Measurements from ENCODE around the gene FBXO22. TPM values are rescaled to one million over a fixed set of nuclear protein-coding genes. Genes with fewer than 3 reads are reported as not detected.
A peak's percentile ranks its signal among the peaks of the same experiment; 100 is the strongest.

FBXO22 gene
- total and polyA plus RNA-seq, 2 of the 13 experiments (the other 11 are each of a cell fraction or from before 2014, with no cell fraction given): 45.7 to 112 TPM

DNA sequence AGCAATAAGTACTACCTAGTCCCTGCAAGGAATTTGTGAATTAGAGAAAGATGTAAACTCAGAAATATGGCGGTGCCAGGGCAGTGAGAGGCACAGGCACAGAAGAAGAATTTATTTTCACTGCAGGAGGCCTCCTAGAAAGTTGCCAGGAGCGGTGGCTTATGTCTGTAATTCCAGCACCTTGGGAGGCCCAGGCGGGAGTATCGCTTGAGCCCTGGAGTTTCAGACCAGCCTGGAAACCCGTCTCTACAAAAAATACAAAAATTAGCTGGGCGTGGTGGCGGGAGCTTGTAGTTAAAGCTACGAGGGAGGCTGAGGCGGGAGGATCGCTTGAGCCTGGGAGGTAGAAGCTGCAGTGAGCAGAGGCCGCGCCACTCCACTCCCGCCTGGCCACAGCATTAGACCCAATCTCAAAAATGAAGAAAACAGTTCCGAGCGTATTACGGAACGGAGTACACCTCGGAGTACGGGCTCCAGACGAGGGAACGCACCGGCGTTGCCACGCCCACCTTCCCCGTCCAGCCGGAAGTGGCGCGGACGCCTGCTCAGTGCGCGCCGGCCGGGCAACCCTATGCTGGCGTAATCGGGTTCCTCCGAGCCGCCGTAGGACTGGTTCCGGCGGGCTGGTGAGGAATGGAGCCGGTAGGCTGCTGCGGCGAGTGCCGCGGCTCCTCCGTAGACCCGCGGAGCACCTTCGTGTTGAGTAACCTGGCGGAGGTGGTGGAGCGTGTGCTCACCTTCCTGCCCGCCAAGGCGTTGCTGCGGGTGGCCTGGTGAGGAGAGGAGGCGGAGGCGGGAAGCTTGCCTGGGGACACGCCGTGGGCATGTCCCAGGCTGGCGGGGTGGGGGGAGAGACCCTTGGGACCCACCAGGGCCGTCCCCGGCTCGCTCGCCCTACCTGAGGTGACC is at the start of gene FBXO22 (continued):
- TF ChIP-seq NFKB2 (CRISPR knock-in tag; IDR thresholded peaks at IDR 0.05; ENCODE audit: borderline replicate concordance): peak; percentile 83; the same call in 1 of the 2 replicates
- no peak for TF ChIP-seq MIER2 (CRISPR knock-in tag; IDR thresholded peaks at IDR 0.05)
- TF ChIP-seq BCL6 (CRISPR knock-in tag; IDR thresholded peaks at IDR 0.05): peak; percentile 53; the same call in 1 of the 2 replicates
- TF ChIP-seq HNRNPH1 (optimal IDR thresholded peaks at IDR 0.05; ENCODE audit: low read depth, low read length): no peak
- TF ChIP-seq, protein P1, sequence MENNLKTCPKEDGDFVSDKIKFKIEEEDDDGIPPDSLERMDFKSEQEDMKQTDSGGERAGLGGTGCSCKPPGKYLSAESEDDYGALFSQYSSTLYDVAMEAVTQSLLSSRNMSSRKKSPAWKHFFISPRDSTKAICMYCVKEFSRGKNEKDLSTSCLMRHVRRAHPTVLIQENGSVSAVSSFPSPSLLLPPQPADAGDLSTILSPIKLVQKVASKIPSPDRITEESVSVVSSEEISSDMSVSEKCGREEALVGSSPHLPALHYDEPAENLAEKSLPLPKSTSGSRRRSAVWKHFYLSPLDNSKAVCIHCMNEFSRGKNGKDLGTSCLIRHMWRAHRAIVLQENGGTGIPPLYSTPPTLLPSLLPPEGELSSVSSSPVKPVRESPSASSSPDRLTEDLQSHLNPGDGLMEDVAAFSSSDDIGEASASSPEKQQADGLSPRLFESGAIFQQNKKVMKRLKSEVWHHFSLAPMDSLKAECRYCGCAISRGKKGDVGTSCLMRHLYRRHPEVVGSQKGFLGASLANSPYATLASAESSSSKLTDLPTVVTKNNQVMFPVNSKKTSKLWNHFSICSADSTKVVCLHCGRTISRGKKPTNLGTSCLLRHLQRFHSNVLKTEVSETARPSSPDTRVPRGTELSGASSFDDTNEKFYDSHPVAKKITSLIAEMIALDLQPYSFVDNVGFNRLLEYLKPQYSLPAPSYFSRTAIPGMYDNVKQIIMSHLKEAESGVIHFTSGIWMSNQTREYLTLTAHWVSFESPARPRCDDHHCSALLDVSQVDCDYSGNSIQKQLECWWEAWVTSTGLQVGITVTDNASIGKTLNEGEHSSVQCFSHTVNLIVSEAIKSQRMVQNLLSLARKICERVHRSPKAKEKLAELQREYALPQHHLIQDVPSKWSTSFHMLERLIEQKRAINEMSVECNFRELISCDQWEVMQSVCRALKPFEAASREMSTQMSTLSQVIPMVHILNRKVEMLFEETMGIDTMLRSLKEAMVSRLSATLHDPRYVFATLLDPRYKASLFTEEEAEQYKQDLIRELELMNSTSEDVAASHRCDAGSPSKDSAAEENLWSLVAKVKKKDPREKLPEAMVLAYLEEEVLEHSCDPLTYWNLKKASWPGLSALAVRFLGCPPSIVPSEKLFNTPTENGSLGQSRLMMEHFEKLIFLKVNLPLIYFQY (CRISPR knock-in tag; IDR thresholded peaks at IDR 0.05; ENCODE audit: borderline replicate concordance): peak; percentile 87
- TF ChIP-seq PRPF4 (IDR thresholded peaks at IDR 0.05; ENCODE audit: low read depth, low read length, poor library complexity, severe bottlenecking): no peak
- TF ChIP-seq ZNF558 (CRISPR knock-in tag; IDR thresholded peaks at IDR 0.05; ENCODE audit: borderline replicate concordance): peak; percentile 83; the same call in 1 of the 2 replicates
- TF ChIP-seq CAMTA2 (CRISPR knock-in tag; IDR thresholded peaks at IDR 0.05; ENCODE audit: borderline replicate concordance): no peak
- TF ChIP-seq TEAD3 (CRISPR knock-in tag; optimal IDR thresholded peaks at IDR 0.05; ENCODE audit: borderline replicate concordance): peak; percentile 70
- peak; percentile 71 for TF ChIP-seq RNF2 (conservative IDR thresholded peaks at IDR 0.05; ENCODE audit: low read depth)
- peak; percentile 74 for TF ChIP-seq XBP1 (CRISPR knock-in tag; IDR thresholded peaks at IDR 0.05)
- TF ChIP-seq IRF2 (CRISPR knock-in tag; IDR thresholded peaks at IDR 0.05): peak; percentile 77
- TF ChIP-seq, protein P2, sequence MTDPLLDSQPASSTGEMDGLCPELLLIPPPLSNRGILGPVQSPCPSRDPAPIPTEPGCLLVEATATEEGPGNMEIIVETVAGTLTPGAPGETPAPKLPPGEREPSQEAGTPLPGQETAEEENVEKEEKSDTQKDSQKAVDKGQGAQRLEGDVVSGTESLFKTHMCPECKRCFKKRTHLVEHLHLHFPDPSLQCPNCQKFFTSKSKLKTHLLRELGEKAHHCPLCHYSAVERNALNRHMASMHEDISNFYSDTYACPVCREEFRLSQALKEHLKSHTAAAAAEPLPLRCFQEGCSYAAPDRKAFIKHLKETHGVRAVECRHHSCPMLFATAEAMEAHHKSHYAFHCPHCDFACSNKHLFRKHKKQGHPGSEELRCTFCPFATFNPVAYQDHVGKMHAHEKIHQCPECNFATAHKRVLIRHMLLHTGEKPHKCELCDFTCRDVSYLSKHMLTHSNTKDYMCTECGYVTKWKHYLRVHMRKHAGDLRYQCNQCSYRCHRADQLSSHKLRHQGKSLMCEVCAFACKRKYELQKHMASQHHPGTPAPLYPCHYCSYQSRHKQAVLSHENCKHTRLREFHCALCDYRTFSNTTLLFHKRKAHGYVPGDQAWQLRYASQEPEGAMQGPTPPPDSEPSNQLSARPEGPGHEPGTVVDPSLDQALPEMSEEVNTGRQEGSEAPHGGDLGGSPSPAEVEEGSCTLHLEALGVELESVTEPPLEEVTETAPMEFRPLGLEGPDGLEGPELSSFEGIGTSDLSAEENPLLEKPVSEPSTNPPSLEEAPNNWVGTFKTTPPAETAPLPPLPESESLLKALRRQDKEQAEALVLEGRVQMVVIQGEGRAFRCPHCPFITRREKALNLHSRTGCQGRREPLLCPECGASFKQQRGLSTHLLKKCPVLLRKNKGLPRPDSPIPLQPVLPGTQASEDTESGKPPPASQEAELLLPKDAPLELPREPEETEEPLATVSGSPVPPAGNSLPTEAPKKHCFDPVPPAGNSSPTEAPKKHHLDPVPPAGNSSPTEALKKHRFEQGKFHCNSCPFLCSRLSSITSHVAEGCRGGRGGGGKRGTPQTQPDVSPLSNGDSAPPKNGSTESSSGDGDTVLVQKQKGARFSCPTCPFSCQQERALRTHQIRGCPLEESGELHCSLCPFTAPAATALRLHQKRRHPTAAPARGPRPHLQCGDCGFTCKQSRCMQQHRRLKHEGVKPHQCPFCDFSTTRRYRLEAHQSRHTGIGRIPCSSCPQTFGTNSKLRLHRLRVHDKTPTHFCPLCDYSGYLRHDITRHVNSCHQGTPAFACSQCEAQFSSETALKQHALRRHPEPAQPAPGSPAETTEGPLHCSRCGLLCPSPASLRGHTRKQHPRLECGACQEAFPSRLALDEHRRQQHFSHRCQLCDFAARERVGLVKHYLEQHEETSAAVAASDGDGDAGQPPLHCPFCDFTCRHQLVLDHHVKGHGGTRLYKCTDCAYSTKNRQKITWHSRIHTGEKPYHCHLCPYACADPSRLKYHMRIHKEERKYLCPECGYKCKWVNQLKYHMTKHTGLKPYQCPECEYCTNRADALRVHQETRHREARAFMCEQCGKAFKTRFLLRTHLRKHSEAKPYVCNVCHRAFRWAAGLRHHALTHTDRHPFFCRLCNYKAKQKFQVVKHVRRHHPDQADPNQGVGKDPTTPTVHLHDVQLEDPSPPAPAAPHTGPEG (CRISPR knock-in tag; IDR thresholded peaks at IDR 0.05): peak; percentile 85; the same call in 1 of the 2 replicates
- TF ChIP-seq SOX13 (IDR thresholded peaks at IDR 0.05): no peak
- TF ChIP-seq SOX13 (CRISPR knock-in tag; conservative IDR thresholded peaks at IDR 0.05 in 1 of 2, IDR thresholded peaks at IDR 0.05 in 1 of 2): peak; percentile 43 to 60; a peak in 2 of 4 replicates
- TF ChIP-seq FOXP1 (IDR thresholded peaks at IDR 0.05): no peak
- TF ChIP-seq FOXP1 (CRISPR knock-in tag; IDR thresholded peaks at IDR 0.05): no peak
- peak; percentile 93 for TF ChIP-seq SPEN (CRISPR knock-in tag; IDR thresholded peaks at IDR 0.05; ENCODE audit: low read depth)
- peak; percentile 57; the same call in 1 of the 2 replicates for TF ChIP-seq ZNF124 (CRISPR knock-in tag; IDR thresholded peaks at IDR 0.05)
- peak; percentile 81 for TF ChIP-seq KDM5A (IDR thresholded peaks at IDR 0.05; ENCODE audit: borderline replicate concordance, low read length)
- TF ChIP-seq TAF1 (CRISPR knock-in tag; IDR thresholded peaks at IDR 0.05): peak; percentile 94

Data from HepG2 (cell line).